ENCODE results near the gene TECTB. TPM values are rescaled to one million over a fixed set of nuclear protein-coding genes. Genes with fewer than 3 reads are reported as not detected.

Gene TECTB
- total RNA-seq, 1 experiment from 2014 or later = 0.27 TPM

- intact Hi-C loops (cut with micrococcal nuclease; ENCODE audit: unreplicated experiment) = no loop called here
- H3K27me3 Mint-ChIP-seq (ENCODE audit: insufficient read depth, unreplicated experiment) = no peaks in the 10 kb centered on the region
- Histone ChIP-seq H3K4me1 (peaks cover 31% of the 10 kb centered on the region), H3K9me3 (peaks cover 11% of the 10 kb centered on the region), H3K27me3 (replicated peaks; ENCODE audit: control insufficient read depth, insufficient read depth, low read length) (no peaks in the 10 kb centered on the region), H3K4me3 (ENCODE audit: low read depth, low read length) (no peak overlapping the region), H3K36me3 (ENCODE audit: control insufficient read depth, insufficient read depth, low read length) (no peaks in the 10 kb centered on the region; the same call in 1 of the 2 replicates)
- H3K4me3 Mint-ChIP-seq (ENCODE audit: unreplicated experiment) = no peak overlapping the region
- DNase-seq = no peak
- no TSS peak for BruUV-seq (replicated peaks)
- peaks cover 25% of the 10 kb centered on the region for H3K4me1 Mint-ChIP-seq (ENCODE audit: low read depth, unreplicated experiment)
- POLR2A ChIA-PET = no interaction called here
- H3K27ac Mint-ChIP-seq (ENCODE audit: unreplicated experiment) = no peak overlapping the region
- CTCF ChIA-PET = interaction anchor here (2.1 kb wide), 1 partner anchor 13 kb away, joined by 6 read pairs; no protein-coding TSS in a partner anchor
- H3K9me3 Mint-ChIP-seq (ENCODE audit: unreplicated experiment) = peaks cover 5% of the 10 kb centered on the region
- no peaks in the 10 kb centered on the region for H3K36me3 Mint-ChIP-seq (ENCODE audit: insufficient read depth, unreplicated experiment)
- TF ChIP-seq, protein P1, sequence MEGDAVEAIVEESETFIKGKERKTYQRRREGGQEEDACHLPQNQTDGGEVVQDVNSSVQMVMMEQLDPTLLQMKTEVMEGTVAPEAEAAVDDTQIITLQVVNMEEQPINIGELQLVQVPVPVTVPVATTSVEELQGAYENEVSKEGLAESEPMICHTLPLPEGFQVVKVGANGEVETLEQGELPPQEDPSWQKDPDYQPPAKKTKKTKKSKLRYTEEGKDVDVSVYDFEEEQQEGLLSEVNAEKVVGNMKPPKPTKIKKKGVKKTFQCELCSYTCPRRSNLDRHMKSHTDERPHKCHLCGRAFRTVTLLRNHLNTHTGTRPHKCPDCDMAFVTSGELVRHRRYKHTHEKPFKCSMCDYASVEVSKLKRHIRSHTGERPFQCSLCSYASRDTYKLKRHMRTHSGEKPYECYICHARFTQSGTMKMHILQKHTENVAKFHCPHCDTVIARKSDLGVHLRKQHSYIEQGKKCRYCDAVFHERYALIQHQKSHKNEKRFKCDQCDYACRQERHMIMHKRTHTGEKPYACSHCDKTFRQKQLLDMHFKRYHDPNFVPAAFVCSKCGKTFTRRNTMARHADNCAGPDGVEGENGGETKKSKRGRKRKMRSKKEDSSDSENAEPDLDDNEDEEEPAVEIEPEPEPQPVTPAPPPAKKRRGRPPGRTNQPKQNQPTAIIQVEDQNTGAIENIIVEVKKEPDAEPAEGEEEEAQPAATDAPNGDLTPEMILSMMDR (IDR thresholded peaks at IDR 0.05; ENCODE audit: insufficient read depth in 1 of 2, low read depth in 1 of 2, low read length in 1 of 2, severe bottlenecking in 1 of 2, unreplicated experiment in 1 of 2) = no peak
Observed at GRCh38 chr10:112262546-112262945, 20.7 kb upstream of the TECTB start.

GRCh38 chr10:112265745-112266144 is 17.5 kb upstream of the TECTB start:
- H3K27ac Mint-ChIP-seq (ENCODE audit: unreplicated experiment) = no peak overlapping the region
- TF ChIP-seq, protein P1 (IDR thresholded peaks at IDR 0.05; ENCODE audit: insufficient read depth in 1 of 2, low read depth in 1 of 2, low read length in 1 of 2, severe bottlenecking in 1 of 2, unreplicated experiment in 1 of 2) = no peak
- Histone ChIP-seq H3K27me3 (replicated peaks; ENCODE audit: control insufficient read depth, insufficient read depth, low read length) (no peaks in the 10 kb centered on the region), H3K36me3 (ENCODE audit: control insufficient read depth, insufficient read depth, low read length) (no peaks in the 10 kb centered on the region), H3K4me3 (ENCODE audit: low read depth, low read length) (no peak overlapping the region), H3K9me3 (peaks cover 14% of the 10 kb centered on the region), H3K4me1 (peaks cover 19% of the 10 kb centered on the region)
- ChIA-PET CTCF (interaction anchor here (1.1 kb wide), 1 partner anchor 42 kb away, joined by 3 read pairs; no protein-coding TSS in a partner anchor), POLR2A (interaction anchor here (1.0 kb wide), 1 partner anchor 10 kb away, joined by 3 read pairs; no protein-coding TSS in a partner anchor)
- peaks cover 14% of the 10 kb centered on the region for H3K4me1 Mint-ChIP-seq (ENCODE audit: low read depth, unreplicated experiment)
- H3K36me3 Mint-ChIP-seq (ENCODE audit: insufficient read depth, unreplicated experiment) = no peaks in the 10 kb centered on the region
- no peak for DNase-seq
- H3K27me3 Mint-ChIP-seq (ENCODE audit: insufficient read depth, unreplicated experiment) = no peaks in the 10 kb centered on the region
- intact Hi-C loops (cut with micrococcal nuclease; ENCODE audit: unreplicated experiment) = no loop called here
- no peak overlapping the region for H3K4me3 Mint-ChIP-seq (ENCODE audit: unreplicated experiment)
- H3K9me3 Mint-ChIP-seq (ENCODE audit: unreplicated experiment) = no peaks in the 10 kb centered on the region
- BruUV-seq (replicated peaks) = no TSS peak

GRCh38 chr10:112269266-112269665 is 13.9 kb upstream of the TECTB start:
- Mint-ChIP-seq H3K9me3 (ENCODE audit: unreplicated experiment) (no peaks in the 10 kb centered on the region), H3K36me3 (ENCODE audit: insufficient read depth, unreplicated experiment) (no peaks in the 10 kb centered on the region), H3K4me3 (ENCODE audit: unreplicated experiment) (no peak overlapping the region), H3K27ac (ENCODE audit: unreplicated experiment) (no peak overlapping the region), H3K27me3 (ENCODE audit: insufficient read depth, unreplicated experiment) (no peaks in the 10 kb centered on the region), H3K4me1 (ENCODE audit: low read depth, unreplicated experiment) (no peaks in the 10 kb centered on the region)
- Histone ChIP-seq H3K36me3 (ENCODE audit: control insufficient read depth, insufficient read depth, low read length) (no peaks in the 10 kb centered on the region), H3K4me3 (ENCODE audit: low read depth, low read length) (no peak overlapping the region), H3K27me3 (replicated peaks; ENCODE audit: control insufficient read depth, insufficient read depth, low read length) (no peaks in the 10 kb centered on the region), H3K9me3 (peaks cover 14% of the 10 kb centered on the region), H3K4me1 (no peaks in the 10 kb centered on the region)
- no TSS peak for BruUV-seq (replicated peaks)
- no peak for DNase-seq
- TF ChIP-seq, protein P1 (IDR thresholded peaks at IDR 0.05; ENCODE audit: insufficient read depth in 1 of 2, low read depth in 1 of 2, low read length in 1 of 2, severe bottlenecking in 1 of 2, unreplicated experiment in 1 of 2) = no peak
- intact Hi-C loops (cut with micrococcal nuclease; ENCODE audit: unreplicated experiment) = no loop called here
- ChIA-PET CTCF (no interaction called here), POLR2A (no interaction called here)
